Stimulated activated CD4-positive, alpha-beta T cell treated with anti-CD3 and anti-CD28 coated beads, Interleukin-15, amount 100 ng/mL, for 24 hours (primary cell): ENCODE results near the gene SSMEM1.
"Not testable (repeated sequence)": the region's sequence is repeated elsewhere in the genome, so short reads cannot be mapped to it uniquely, and the experiment has no call there.

Source experiments
- DNase-seq: peaks from one replicate; pipeline ENCODE4 v3.0.0-alpha.2; 2020

Gene SSMEM1

GRCh38 chr7:130216025-130216424, 8.4 kb downstream of the SSMEM1 start:
- DNase-seq = no peak

DNA sequence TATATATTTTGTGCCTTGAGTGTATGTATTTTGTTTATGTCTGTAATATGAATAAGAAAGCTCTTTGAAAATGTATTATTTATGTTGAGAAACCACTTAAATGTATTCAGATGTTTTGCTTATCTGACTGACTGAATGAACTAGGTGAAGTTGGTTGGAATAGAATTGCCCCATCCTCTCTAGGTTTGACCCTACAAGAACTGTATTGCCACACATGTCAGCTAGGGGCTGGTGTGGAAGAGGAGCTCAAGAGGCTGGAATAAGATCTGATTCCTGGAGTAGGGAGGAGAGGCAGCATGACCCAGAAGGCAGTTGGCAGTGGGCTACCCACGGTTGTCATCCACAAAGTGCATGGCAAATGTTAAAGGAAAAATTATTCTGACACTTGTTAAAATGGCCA, 9.1 kb downstream of the SSMEM1 start:
- no peak for DNase-seq

DNA sequence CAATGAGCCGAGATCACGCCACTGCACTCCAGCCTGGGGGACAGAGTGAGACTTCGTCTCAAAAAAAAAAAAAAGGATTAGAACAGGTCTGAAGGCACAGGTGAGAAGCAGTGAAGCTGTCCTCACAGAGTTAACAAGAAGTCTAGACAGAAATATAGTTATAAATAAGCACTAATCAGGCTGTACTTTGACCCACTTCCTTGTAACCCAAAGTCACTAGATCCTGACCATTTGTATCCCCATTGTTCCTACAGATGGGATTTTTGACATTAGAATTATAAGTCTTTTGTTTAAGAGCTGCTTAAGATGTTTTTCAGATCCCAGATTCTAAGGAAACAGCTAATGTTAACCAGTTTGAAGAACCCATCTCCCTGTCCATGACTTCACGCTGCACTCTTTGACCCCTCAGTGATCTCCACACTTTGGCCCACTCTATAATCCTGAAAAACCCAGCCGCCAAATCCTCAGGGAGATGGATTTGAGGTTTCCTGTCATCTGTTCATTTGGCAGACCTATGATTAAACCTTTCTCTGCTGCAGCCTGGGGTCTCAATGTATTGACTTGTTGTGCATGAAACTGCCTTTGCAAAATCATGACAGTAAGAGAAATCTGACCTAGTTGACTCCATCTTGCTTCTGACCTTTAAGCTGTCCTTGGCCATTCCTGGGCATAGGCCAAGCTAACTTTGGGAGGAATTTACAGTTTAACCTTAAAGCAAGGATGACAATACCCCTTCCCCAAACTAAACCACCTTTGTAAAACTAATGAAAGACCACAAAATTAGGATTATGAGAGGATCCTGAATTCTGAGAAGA, 11.4 kb downstream of the SSMEM1 start:
- DNase-seq = no peak

DNA sequence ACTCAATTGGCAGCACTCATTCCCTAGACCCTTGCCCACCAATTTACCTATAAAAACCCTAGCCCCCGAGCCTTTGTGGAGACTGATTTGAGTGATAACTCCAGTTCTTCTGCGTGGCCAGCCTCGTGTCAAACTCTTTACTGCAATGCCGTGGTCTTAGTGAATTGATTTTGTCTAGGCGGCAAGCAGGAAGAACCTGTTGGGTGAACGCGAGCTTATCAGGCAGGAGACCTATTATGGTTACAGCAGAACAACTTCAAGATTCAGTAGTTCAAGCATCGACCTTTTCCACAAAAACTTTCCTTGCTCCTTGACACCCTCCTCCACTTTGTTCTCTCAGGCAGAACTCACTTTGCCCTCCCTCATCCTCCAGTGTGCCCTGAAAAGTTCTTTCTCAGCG, 12.2 kb downstream of the SSMEM1 start:
- no peak for DNase-seq

GRCh38 chr7:130221746-130222145, 14.1 kb downstream of the SSMEM1 start:
- DNase-seq = no peak

DNA sequence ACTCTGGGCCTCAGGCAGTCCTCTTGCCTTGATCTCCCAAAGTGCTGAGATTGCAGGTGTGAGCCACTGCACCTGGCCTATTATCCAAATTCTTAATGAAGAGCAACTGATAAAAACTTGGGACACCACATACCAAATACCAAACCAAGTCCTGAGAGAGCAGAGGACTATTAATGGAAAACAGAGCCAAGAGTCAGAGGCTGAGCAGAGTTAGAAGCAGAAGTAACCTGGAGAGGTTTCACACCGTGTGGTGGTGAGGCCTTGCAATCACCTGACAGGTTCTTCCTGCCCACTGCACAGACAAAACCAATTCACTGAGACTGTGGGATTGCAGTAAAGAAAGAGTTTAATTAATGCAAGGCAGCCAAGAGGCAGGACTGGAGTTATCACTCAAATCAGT, 16.0 kb downstream of the SSMEM1 start:
- no peak for DNase-seq

GRCh38 chr7:130224210-130224609, 16.6 kb downstream of the SSMEM1 start:
- no peak for DNase-seq

GRCh38 chr7:130224923-130225322, 17.3 kb downstream of the SSMEM1 start:
- not testable (repeated sequence) for DNase-seq

GRCh38 chr7:130226333-130226732, 18.7 kb downstream of the SSMEM1 start:
- DNase-seq = no peak

DNA sequence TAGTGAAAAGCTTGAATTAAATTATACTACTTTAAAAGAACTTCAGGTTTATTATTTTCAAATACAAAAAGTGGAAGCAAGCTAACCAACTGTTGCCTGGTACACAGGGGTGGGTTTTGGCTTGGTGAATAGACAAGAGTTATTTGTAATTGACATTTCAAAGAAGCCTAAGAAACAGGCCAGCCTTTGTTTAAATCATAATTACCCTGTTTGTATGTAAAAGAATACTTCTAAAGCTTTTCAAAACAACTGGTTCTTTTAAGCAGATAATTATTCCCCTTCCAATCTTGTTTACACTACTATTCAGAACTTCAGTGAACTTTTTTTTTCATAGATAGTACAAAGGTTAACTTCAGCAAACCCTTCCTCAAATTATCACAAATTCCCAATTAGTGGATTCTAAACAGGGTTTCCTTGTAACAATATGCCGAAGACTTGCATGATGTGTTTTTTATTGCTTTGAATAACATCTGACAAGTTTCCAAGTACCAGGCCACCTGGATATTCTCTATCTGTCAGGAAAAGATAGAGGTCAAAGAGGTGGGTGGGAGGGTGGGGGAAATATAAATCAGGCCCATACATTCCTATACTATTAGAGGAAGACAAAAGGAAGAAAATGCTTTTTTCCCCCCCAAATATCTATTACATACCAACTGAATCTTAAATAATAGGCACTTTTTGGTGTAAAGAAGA, 20.4 kb downstream of the SSMEM1 start:
- DNase-seq = no peak

- DNase-seq = no peak
These were observed 21.3 kb downstream of the SSMEM1 start for GRCh38 chr7:130228840-130229502.

DNA sequence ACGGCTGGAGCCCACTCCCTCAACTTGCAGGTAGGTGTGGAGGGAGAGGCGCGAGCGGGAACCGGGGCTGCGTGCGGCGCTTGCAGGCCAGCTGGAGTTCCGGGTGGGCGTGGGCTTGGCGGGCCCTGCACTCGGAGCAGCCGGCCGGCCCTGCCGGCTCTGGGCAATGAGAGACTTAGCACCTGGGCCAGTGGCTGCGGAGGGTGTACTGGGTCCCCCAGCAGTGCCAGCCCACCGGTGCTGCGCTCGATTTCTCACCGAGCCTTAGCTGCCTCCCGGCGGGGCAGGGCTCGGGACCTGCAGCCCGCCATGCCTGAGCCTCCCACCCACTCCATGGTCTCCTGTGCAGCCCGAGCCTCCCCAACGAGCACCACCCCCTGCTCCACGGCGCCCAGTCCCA, 22.3 kb downstream of the SSMEM1 start:
- not testable (repeated sequence) for DNase-seq

GRCh38 chr7:130231792-130232191, 24.1 kb downstream of the SSMEM1 start:
- DNase-seq = no peak

GRCh38 chr7:130232209-130232608, 24.5 kb downstream of the SSMEM1 start:
- no peak for DNase-seq

- DNase-seq = no peak
These were observed 26.4 kb downstream of the SSMEM1 start for GRCh38 chr7:130234078-130234477.

DNA sequence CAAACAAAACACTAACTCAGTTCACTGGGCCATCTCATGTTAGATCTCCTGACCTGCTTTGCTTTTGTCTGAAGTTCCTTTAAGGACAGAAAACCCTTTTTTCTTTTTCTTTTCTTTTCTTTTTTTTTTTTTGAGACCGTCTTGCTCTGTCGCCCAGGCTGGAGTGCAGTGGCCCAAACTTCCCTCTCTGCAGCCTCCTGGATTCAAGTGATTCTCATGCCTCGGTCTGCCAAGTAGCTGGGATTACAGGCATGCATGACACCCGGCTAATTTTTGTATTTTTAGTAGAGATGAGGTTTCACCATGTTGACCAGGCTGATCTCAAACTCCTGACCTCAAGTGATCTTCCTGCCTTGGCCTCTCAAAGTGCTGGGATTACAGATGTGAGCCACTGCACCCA, 28.7 kb downstream of the SSMEM1 start:
- DNase-seq = not testable (repeated sequence)

- no peak for DNase-seq
These were observed 32.6 kb downstream of the SSMEM1 start for GRCh38 chr7:130240240-130240639.

GRCh38 chr7:130242198-130243014, 34.7 kb downstream of the SSMEM1 start:
- peak; percentile 77 for DNase-seq

- not testable (repeated sequence) for DNase-seq
These were observed 35.8 kb downstream of the SSMEM1 start for GRCh38 chr7:130243486-130243885.

- DNase-seq = not testable (repeated sequence)
These were observed 38.8 kb downstream of the SSMEM1 start for GRCh38 chr7:130246491-130246890.

DNA sequence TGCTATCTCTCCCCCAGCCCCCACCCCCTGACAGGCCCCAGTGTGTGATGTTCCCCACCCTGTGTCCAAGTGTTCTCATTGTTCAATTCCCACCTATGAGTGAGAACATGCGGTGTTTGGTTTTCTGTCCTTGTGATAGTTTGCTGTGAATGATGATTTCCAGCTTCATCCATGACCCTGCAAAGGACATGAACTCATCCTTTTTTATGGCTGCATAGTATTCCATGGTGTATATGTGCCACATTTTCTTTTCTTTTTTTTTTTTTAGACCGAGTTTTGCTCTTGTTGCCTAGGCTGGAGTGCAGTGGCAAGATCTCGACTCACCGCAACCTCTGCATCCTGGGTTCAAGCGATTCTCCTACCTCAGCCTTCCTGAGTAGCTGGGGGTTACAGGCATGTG, 41.2 kb downstream of the SSMEM1 start:
- not testable (repeated sequence) for DNase-seq

DNA sequence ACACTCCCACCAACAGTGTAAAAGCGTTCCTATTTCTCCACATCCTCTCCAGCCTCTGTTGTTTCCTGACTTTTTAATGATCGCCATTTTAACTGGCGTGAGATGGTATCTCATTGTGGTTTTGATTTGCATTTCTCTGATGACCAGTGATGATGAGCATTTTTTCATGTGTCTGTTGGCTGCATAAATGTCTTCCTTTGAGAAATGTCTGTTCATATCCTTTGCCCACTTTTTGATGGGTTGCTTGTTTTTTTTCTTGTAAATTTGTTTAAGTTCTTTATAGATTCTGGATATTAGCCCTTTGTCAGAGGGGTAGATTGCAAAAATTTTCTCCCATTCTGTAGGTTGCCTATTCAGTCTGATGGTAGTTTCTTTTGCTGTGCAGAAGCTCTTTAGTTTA, 42.0 kb downstream of the SSMEM1 start:
- DNase-seq = not testable (repeated sequence)

- no peak for DNase-seq
These were observed 46.9 kb downstream of the SSMEM1 start for GRCh38 chr7:130254555-130254954.
